Heart left ventricle (tissue), 16 donors: ENCODE results near the gene TMEM209. TPM values are rescaled to one million over a fixed set of nuclear protein-coding genes. Genes with fewer than 3 reads are reported as not detected.

Experiments
- ATAC-seq, 4 donors: fragments of 200-7000 bp; cut with Tn5 transposase; one replicate each; pipeline ENCODE4 v1.9.1; 2020 to 2022; ENCODE audit warnings: moderate library complexity in 4 of 4, mild to moderate bottlenecking in 3 of 4, moderate number of reproducible peaks in 1 of 4
- DNase-seq, 5 donors: peaks; one replicate each; pipeline ENCODE4 v3.0.0-alpha.2; 2020
- H3K27ac ChIP-seq, 12 donors: fragments of 200-600 bp; sonication (generic) in 4 of 12; one replicate each; pipeline versions ENCODE4 v1.5.0 to v1.8.0; 2016 to 2022; ENCODE audit warnings: mild to moderate bottlenecking in 2 of 12
- H3K27me3 ChIP-seq, 9 donors: fragments of 200-600 bp; sonication (generic) in 2 of 9; one replicate each; pipeline versions ENCODE4 v1.5.1 to v1.8.0; 2016 to 2022; ENCODE audit warnings: mild to moderate bottlenecking in 3 of 9
- H3K36me3 ChIP-seq, 9 donors: fragments of 200-600 bp; sonication (generic) in 2 of 9; one replicate each; pipeline versions ENCODE4 v1.5.0 to v1.8.0; 2018 to 2022; ENCODE audit warnings: mild to moderate bottlenecking in 2 of 9
- H3K4me1 ChIP-seq, 12 donors: fragments of 200-600 bp; sonication (generic) in 4 of 12; one replicate each; pipeline versions ENCODE4 v1.5.0 to v1.8.0; 2016 to 2022; ENCODE audit warnings: mild to moderate bottlenecking in 3 of 12
- H3K4me3 ChIP-seq, 12 donors: fragments of 200-600 bp; sonication (generic) in 4 of 12; one replicate each; pipeline versions ENCODE4 v1.5.0 to v1.8.0; 2017 to 2022; ENCODE audit warnings: mild to moderate bottlenecking in 9 of 12, moderate library complexity in 4 of 12
- H3K9me3 ChIP-seq, 12 donors: fragments of 200-600 bp; sonication (generic) in 4 of 12; one replicate each; pipeline versions ENCODE4 v1.5.0 to v1.8.0; 2016 to 2022; ENCODE audit warnings: mild to moderate bottlenecking in 1 of 12
- CTCF ChIP-seq, 12 donors: fragments of 200-600 bp; sonication (generic) in 4 of 12; IDR thresholded peaks; one replicate each; pipeline versions ENCODE4 v1.5.0 to v1.8.0; 2018 to 2022; ENCODE audit warnings: antibody characterized with exemption in 12 of 12, mild to moderate bottlenecking in 5 of 12
- POLR2A ChIP-seq, 2 donors: fragments of 450-650 bp; IDR thresholded peaks; one replicate each; pipeline ENCODE4 v1.6.1; 2017; ENCODE audit warnings: antibody characterized with exemption in 2 of 2, mild to moderate bottlenecking in 2 of 2, moderate library complexity in 2 of 2
- WGBS, 4 donors: extraction: QIAGEN DNeasy Blood & Tissue Kit in 2 of 4; methylation state at CpG; one replicate each; pipeline versions ENCODE4 v1.1.5 to v1.1.7; 2013 to 2018; 5-methylcytosine and 5-hydroxymethylcytosine counted together
- intact Hi-C, 10 donors: fragments of 100-400 bp; cut with DNase I; formaldehyde crosslinking; loops; one replicate each; pipeline versions ENCODE4 v1.11.1 to v1.14.2; 2022
- polyA plus RNA-seq, 2 donors: library from polyadenylated mRNA; stranded (reverse); fragments of 200-250 nt; gene quantifications; one replicate each; pipeline ENCODE4 v1.2.3, GENCODE V29; 2013
- total RNA-seq, 9 donors: library from RNA; depleted of rRNA in 2 of 9; stranded (reverse); fragments of >200 nt in 2 of 9; fragmentation: NEBNext Ultra II Directional in 3 of 9; extraction: Animal tissue kit (Norgen Biotek cat#: 25700) in 3 of 9; gene quantifications; one replicate each; pipeline versions ENCODE4 v1.1.0 to v1.2.4, GENCODE V29; 2016 to 2023
- donor health status: ischemic (EF 13 %, LVEDD 7.1; RV severe dilation, severe dysfunction).
- donor health status: healthy with polysubstance abuse.
- donor health status: DM: no; HTN: yes; CAD: no.
- donor health status: DM: no; HTN: no; CAD: no.
- donor health status: ischemic (EF 25% LVEDD 6.9; RV normal size, moderate dysfunction).
- donor health status: ischemic (EF 25% LVEDD 5.7; RV mildly dilated, moderate dysfunction).
- donor health status: healthy.
- donor health status: DM: yes; HTN: yes; CAD: no.
- donor health status: ischemic (EF 35%, LVEDD 5.7; RV mildly dilated, moderate dysfunction).
- donor health status: nonischemic (EF 11% LVEDD 7.7; RV severe dilation, severe dysfunction).
- donor health status: DM: yes; HTN: yes; CAD: no.
- donor health status: PGD.
- donor health status: ischemic (EF 29% LVEDD 5.4; RV normal size, mild dysfunction).
- donor health status: nonischemic (EF 23%, LVEDD 6.1; RV moderate dilation, normal function).

TMEM209 gene
- total and polyA plus RNA-seq, 11 donors: 4.4 to 15.0 (median 8.9) TPM

- intact Hi-C loops: loop anchor here in 1 of 10 donors (5.0 kb wide), 1 partner anchor 58 kb away; no protein-coding TSS in a partner anchor
- 80 to 86% (median 84%) methylated on average over 2 of the region's 2 CpGs for WGBS, 4 donors
- H3K4me1 ChIP-seq: peaks cover 0 to 11% (median 5%) of the 10 kb centered on the region in 12 donors
Measured at GRCh38 chr7:130124711-130125110, 80.5 kb downstream of the TMEM209 start.

GRCh38 chr7:130123501-130123900, 81.7 kb downstream of the TMEM209 start:
- H3K36me3 ChIP-seq: peaks cover 0 to 94% (median 87%) of the 10 kb centered on the region in 9 donors
- no peak for TF ChIP-seq CTCF (IDR thresholded peaks at IDR 0.05)
- TF ChIP-seq POLR2A (IDR thresholded peaks at IDR 0.05): no peak
- no peak overlapping the region for H3K4me3 ChIP-seq
- DNase-seq (no peak), ATAC-seq (no peak)
- H3K9me3 ChIP-seq: no peaks in the 10 kb centered on the region
- intact Hi-C loops: no loop called here
- H3K27me3 ChIP-seq: no peaks in the 10 kb centered on the region
- H3K27ac ChIP-seq: no peak overlapping the region
- peaks cover 0 to 11% (median 5%) of the 10 kb centered on the region in 12 donors for H3K4me1 ChIP-seq

More at GRCh38 chr7:130124711-130125110, 80.5 kb downstream of the TMEM209 start:
- Histone ChIP-seq H3K27me3 (no peaks in the 10 kb centered on the region), H3K9me3 (no peaks in the 10 kb centered on the region), H3K27ac (no peak overlapping the region), H3K36me3 (peaks cover 0 to 99% (median 90%) of the 10 kb centered on the region in 9 donors), H3K4me3 (no peak overlapping the region)
- no peak for ATAC-seq
- no peak for TF ChIP-seq CTCF (IDR thresholded peaks at IDR 0.05)
- no peak for TF ChIP-seq POLR2A (IDR thresholded peaks at IDR 0.05)
- no peak for DNase-seq

- 94 to 100% (median 99%) methylated on average over 4 of the region's 4 CpGs for WGBS, 4 donors
- DNase-seq: no peak
- Histone ChIP-seq H3K4me3 (no peak overlapping the region), H3K27me3 (no peaks in the 10 kb centered on the region), H3K36me3 (peaks cover 0 to 53% (median 41%) of the 10 kb centered on the region in 9 donors), H3K27ac (no peak overlapping the region), H3K4me1 (no peaks in the 10 kb centered on the region), H3K9me3 (no peaks in the 10 kb centered on the region)
- no peak for ATAC-seq
- TF ChIP-seq POLR2A (IDR thresholded peaks at IDR 0.05) (no peak), CTCF (IDR thresholded peaks at IDR 0.05) (no peak)
- intact Hi-C loops: no loop called here
Measured at GRCh38 chr7:130118801-130119200, 86.4 kb downstream of the TMEM209 start.

- no peaks in the 10 kb centered on the region for H3K27me3 ChIP-seq
- no peaks in the 10 kb centered on the region for H3K9me3 ChIP-seq
- ATAC-seq (no peak), DNase-seq (no peak)
- H3K36me3 ChIP-seq: peaks cover 0 to 49% (median 36%) of the 10 kb centered on the region in 9 donors
- no peak for TF ChIP-seq CTCF (IDR thresholded peaks at IDR 0.05)
- TF ChIP-seq POLR2A (IDR thresholded peaks at IDR 0.05): no peak
- WGBS, 4 donors: 83 to 92% (median 87%) methylated on average over 5 of the region's 5 CpGs
- no peaks in the 10 kb centered on the region for H3K4me1 ChIP-seq
- H3K4me3 ChIP-seq: no peak overlapping the region
- no peak overlapping the region for H3K27ac ChIP-seq
- intact Hi-C loops: no loop called here
Measured at GRCh38 chr7:130118294-130118693, 86.9 kb downstream of the TMEM209 start.
